Measurements from ENCODE around the gene RNF135.
"Not testable (repeated sequence)": the region's sequence is repeated elsewhere in the genome, so short reads cannot be mapped to it uniquely, and the experiment has no call there.

The RNF135 gene

GRCh38 chr17:30964312-30964711 is 6.5 kb upstream of the RNF135 start:
- not testable (repeated sequence) for H3K14ac ChIP-seq (ENCODE audit: low read length in 2 of 2); H3K18ac ChIP-seq (ENCODE audit: low read depth in 1 of 2, low read length in 2 of 2); H3K23ac ChIP-seq (ENCODE audit: low read length in 2 of 2); DNase-seq; H3K27me3 ChIP-seq (ENCODE audit: control insufficient read depth in 1 of 2, insufficient read depth in 1 of 2, low read length in 2 of 2); H3K4me2 ChIP-seq (ENCODE audit: low read length, poor library complexity, severe bottlenecking); H3K9me3 ChIP-seq (ENCODE audit: control insufficient read depth, low read length); H4K8ac ChIP-seq (ENCODE audit: low read length); H2AFZ ChIP-seq (ENCODE audit: low read depth, low read length); H3K9ac ChIP-seq (ENCODE audit: low read length); H2BK5ac ChIP-seq (ENCODE audit: low read depth, low read length, poor library complexity, severe bottlenecking); H2AK5ac ChIP-seq (ENCODE audit: low read length, severe bottlenecking); H3K4me3 ChIP-seq (ENCODE audit: insufficient read depth in 1 of 2, low read depth in 1 of 2, low read length in 2 of 2); H2BK120ac ChIP-seq (ENCODE audit: low read depth, low read length); H2BK15ac ChIP-seq (ENCODE audit: low read depth, poor library complexity, severe bottlenecking); H4K91ac ChIP-seq (ENCODE audit: low read length); H2BK12ac ChIP-seq (ENCODE audit: low read length in 2 of 2); H3K4ac ChIP-seq (ENCODE audit: low read depth in 1 of 2, low read length in 2 of 2); H3K27ac ChIP-seq (ENCODE audit: low read length, poor library complexity, severe bottlenecking); H3K79me1 ChIP-seq (replicated peaks; ENCODE audit: low read length, poor library complexity, severe bottlenecking); H3K4me1 ChIP-seq (ENCODE audit: control insufficient read depth, insufficient read depth, low read depth, low read length); H3K36me3 ChIP-seq (ENCODE audit: control insufficient read depth in 1 of 2, insufficient read depth in 2 of 2, low read depth in 1 of 2, low read length in 2 of 2)
- WGBS = over 99% methylated on average over 5 of the region's 8 CpGs

- no peak overlapping the region for H2AK5ac ChIP-seq (ENCODE audit: low read length, severe bottlenecking)
- no peak overlapping the region for H3K18ac ChIP-seq (ENCODE audit: low read depth in 1 of 2, low read length in 2 of 2)
- H3K36me3 ChIP-seq (ENCODE audit: control insufficient read depth in 1 of 2, insufficient read depth in 2 of 2, low read depth in 1 of 2, low read length in 2 of 2) = no peaks in the 10 kb centered on the region
- no peaks in the 10 kb centered on the region for H3K79me1 ChIP-seq (replicated peaks; ENCODE audit: low read length, poor library complexity, severe bottlenecking)
- no peaks in the 10 kb centered on the region for H3K27me3 ChIP-seq (ENCODE audit: control insufficient read depth in 1 of 2, insufficient read depth in 1 of 2, low read length in 2 of 2)
- H3K4me2 ChIP-seq (ENCODE audit: low read length, poor library complexity, severe bottlenecking) = no peak overlapping the region
- H3K27ac ChIP-seq (ENCODE audit: low read length, poor library complexity, severe bottlenecking) = no peak overlapping the region
- no peak overlapping the region for H3K4me3 ChIP-seq (ENCODE audit: insufficient read depth in 1 of 2, low read depth in 1 of 2, low read length in 2 of 2)
- no peak overlapping the region for H2BK120ac ChIP-seq (ENCODE audit: low read depth, low read length)
- no peak overlapping the region for H3K4ac ChIP-seq (ENCODE audit: low read depth in 1 of 2, low read length in 2 of 2)
- no peak overlapping the region for H2BK5ac ChIP-seq (ENCODE audit: low read depth, low read length, poor library complexity, severe bottlenecking)
- no peak overlapping the region for H4K91ac ChIP-seq (ENCODE audit: low read length)
- H4K8ac ChIP-seq (ENCODE audit: low read length) = peak overlapping the region; percentile 41
- peaks cover 2% of the 10 kb centered on the region for H3K4me1 ChIP-seq (ENCODE audit: control insufficient read depth, insufficient read depth, low read depth, low read length)
- 79% methylated on average over 5 of the region's 5 CpGs for WGBS
- peak; percentile 57 for DNase-seq
- no peak overlapping the region for H3K23ac ChIP-seq (ENCODE audit: low read length in 2 of 2)
- H2BK15ac ChIP-seq (ENCODE audit: low read depth, poor library complexity, severe bottlenecking) = no peak overlapping the region
- H2BK12ac ChIP-seq (ENCODE audit: low read length in 2 of 2) = no peak overlapping the region
- no peak overlapping the region for H2AFZ ChIP-seq (ENCODE audit: low read depth, low read length)
- no peak overlapping the region for H3K9ac ChIP-seq (ENCODE audit: low read length)
- no peak overlapping the region for H3K14ac ChIP-seq (ENCODE audit: low read length in 2 of 2)
- no peaks in the 10 kb centered on the region for H3K9me3 ChIP-seq (ENCODE audit: control insufficient read depth, low read length)
These were observed 6.0 kb upstream of the RNF135 start for GRCh38 chr17:30964876-30965275.

- peak overlapping the region in 1 of 2 experiments; percentile 93 for H2BK12ac ChIP-seq (ENCODE audit: low read length in 2 of 2)
- no peak overlapping the region for H3K9ac ChIP-seq (ENCODE audit: low read length)
- no peak overlapping the region for H2AFZ ChIP-seq (ENCODE audit: low read depth, low read length)
- H3K14ac ChIP-seq (ENCODE audit: low read length in 2 of 2) = no peak overlapping the region
- H4K91ac ChIP-seq (ENCODE audit: low read length) = no peak overlapping the region
- no peak overlapping the region for H3K4ac ChIP-seq (ENCODE audit: low read depth in 1 of 2, low read length in 2 of 2)
- peaks cover 4% of the 10 kb centered on the region for H3K4me1 ChIP-seq (ENCODE audit: control insufficient read depth, insufficient read depth, low read depth, low read length)
- H2BK120ac ChIP-seq (ENCODE audit: low read depth, low read length) = no peak overlapping the region
- H3K36me3 ChIP-seq (ENCODE audit: control insufficient read depth in 1 of 2, insufficient read depth in 2 of 2, low read depth in 1 of 2, low read length in 2 of 2) = no peaks in the 10 kb centered on the region
- H3K23ac ChIP-seq (ENCODE audit: low read length in 2 of 2) = no peak overlapping the region
- no peaks in the 10 kb centered on the region for H3K79me1 ChIP-seq (replicated peaks; ENCODE audit: low read length, poor library complexity, severe bottlenecking)
- no peaks in the 10 kb centered on the region for H3K27me3 ChIP-seq (ENCODE audit: control insufficient read depth in 1 of 2, insufficient read depth in 1 of 2, low read length in 2 of 2)
- no peak overlapping the region for H2BK15ac ChIP-seq (ENCODE audit: low read depth, poor library complexity, severe bottlenecking)
- no peak overlapping the region for H3K18ac ChIP-seq (ENCODE audit: low read depth in 1 of 2, low read length in 2 of 2)
- no peak overlapping the region for H3K4me2 ChIP-seq (ENCODE audit: low read length, poor library complexity, severe bottlenecking)
- no peak for DNase-seq
- no peak overlapping the region for H3K4me3 ChIP-seq (ENCODE audit: insufficient read depth in 1 of 2, low read depth in 1 of 2, low read length in 2 of 2)
- no peak overlapping the region for H3K27ac ChIP-seq (ENCODE audit: low read length, poor library complexity, severe bottlenecking)
- H3K9me3 ChIP-seq (ENCODE audit: control insufficient read depth, low read length) = no peaks in the 10 kb centered on the region
- no peak overlapping the region for H4K8ac ChIP-seq (ENCODE audit: low read length)
- 97% methylated on average over 3 of the region's 3 CpGs for WGBS
- H2BK5ac ChIP-seq (ENCODE audit: low read depth, low read length, poor library complexity, severe bottlenecking) = no peak overlapping the region
- H2AK5ac ChIP-seq (ENCODE audit: low read length, severe bottlenecking) = no peak overlapping the region
These were observed 5.2 kb upstream of the RNF135 start for GRCh38 chr17:30965686-30966085.

GRCh38 chr17:30967911-30968310 is 2.9 kb upstream of the RNF135 start:
- H3K27me3 ChIP-seq (ENCODE audit: control insufficient read depth in 1 of 2, insufficient read depth in 1 of 2, low read length in 2 of 2); H3K18ac ChIP-seq (ENCODE audit: low read depth in 1 of 2, low read length in 2 of 2); H3K4ac ChIP-seq (ENCODE audit: low read depth in 1 of 2, low read length in 2 of 2); H3K23ac ChIP-seq (ENCODE audit: low read length in 2 of 2); H2BK120ac ChIP-seq (ENCODE audit: low read depth, low read length); H3K4me1 ChIP-seq (ENCODE audit: control insufficient read depth, insufficient read depth, low read depth, low read length); H2AFZ ChIP-seq (ENCODE audit: low read depth, low read length); H3K27ac ChIP-seq (ENCODE audit: low read length, poor library complexity, severe bottlenecking); H3K4me3 ChIP-seq (ENCODE audit: insufficient read depth in 1 of 2, low read depth in 1 of 2, low read length in 2 of 2); H2BK15ac ChIP-seq (ENCODE audit: low read depth, poor library complexity, severe bottlenecking); H2BK5ac ChIP-seq (ENCODE audit: low read depth, low read length, poor library complexity, severe bottlenecking); H4K8ac ChIP-seq (ENCODE audit: low read length); H3K36me3 ChIP-seq (ENCODE audit: control insufficient read depth in 1 of 2, insufficient read depth in 2 of 2, low read depth in 1 of 2, low read length in 2 of 2); H3K9ac ChIP-seq (ENCODE audit: low read length); H3K79me1 ChIP-seq (replicated peaks; ENCODE audit: low read length, poor library complexity, severe bottlenecking); H2BK12ac ChIP-seq (ENCODE audit: low read length in 2 of 2); H2AK5ac ChIP-seq (ENCODE audit: low read length, severe bottlenecking); H4K91ac ChIP-seq (ENCODE audit: low read length); H3K9me3 ChIP-seq (ENCODE audit: control insufficient read depth, low read length); DNase-seq; H3K14ac ChIP-seq (ENCODE audit: low read length in 2 of 2); H3K4me2 ChIP-seq (ENCODE audit: low read length, poor library complexity, severe bottlenecking): not testable (repeated sequence)
- over 99% methylated on average over 9 of the region's 13 CpGs for WGBS

All from mesenchymal stem cell (in vitro differentiated cells and primary cell).